Liver (tissue), 9 donors: ENCODE data around the gene HS3ST2. TPM values are rescaled to one million over a fixed set of nuclear protein-coding genes. Genes with fewer than 3 reads are reported as not detected.
"Not testable (repeated sequence)": the region's sequence is repeated elsewhere in the genome, so short reads cannot be mapped to it uniquely, and the experiment has no call there.

ENCODE experiments used
- DNase-seq: peaks from one replicate; pipeline ENCODE4 v3.0.0-alpha.2; 2017; ENCODE audit warnings: low spot score
- H3K27ac ChIP-seq, 2 donors: one replicate each; pipeline ENCODE4 v1.7.0; 2013; ENCODE audit warnings: inconsistent platforms in 2 of 2, low read length in 2 of 2, control low read depth in 1 of 2, low read depth in 1 of 2, mild to moderate bottlenecking in 1 of 2
- H3K27me3 ChIP-seq, 4 donors: one replicate each; pipeline versions ENCODE4 v1.6.1 to v1.7.0; 2013; ENCODE audit warnings: low read length in 3 of 4, inconsistent platforms in 1 of 4, mild to moderate bottlenecking in 1 of 4, moderate library complexity in 1 of 4; ENCODE audit not compliant: control insufficient read depth in 4 of 4, insufficient read depth in 4 of 4
- H3K36me3 ChIP-seq, 4 donors: one replicate each; pipeline versions ENCODE4 v1.6.1 to v1.7.0; 2013; ENCODE audit warnings: low read length in 3 of 4, mild to moderate bottlenecking in 3 of 4, low read depth in 1 of 4, moderate library complexity in 1 of 4; ENCODE audit not compliant: control insufficient read depth in 4 of 4, insufficient read depth in 3 of 4
- H3K4me1 ChIP-seq, 4 donors: one replicate each; pipeline versions ENCODE4 v1.6.1 to v1.7.0; 2013; ENCODE audit warnings: low read length in 3 of 4, mild to moderate bottlenecking in 3 of 4, moderate library complexity in 1 of 4; ENCODE audit not compliant: control insufficient read depth in 4 of 4, insufficient read depth in 4 of 4
- H3K4me3 ChIP-seq, 3 donors: one replicate each; pipeline versions ENCODE4 v1.6.1 to v1.7.0; 2013; ENCODE audit warnings: low read length in 3 of 3, control low read depth in 1 of 3, low read depth in 1 of 3, mild to moderate bottlenecking in 1 of 3
- H3K9ac ChIP-seq, 2 donors: one replicate each; pipeline ENCODE4 v1.7.0; 2013; ENCODE audit warnings: low read length in 2 of 2, mild to moderate bottlenecking in 2 of 2, moderate library complexity in 2 of 2, control low read depth in 1 of 2, low read depth in 1 of 2
- H3K9me3 ChIP-seq, 4 donors: one replicate each; pipeline versions ENCODE4 v1.6.1 to v1.7.0; 2013; ENCODE audit warnings: low read length in 3 of 4; ENCODE audit not compliant: control insufficient read depth in 4 of 4
- CTCF ChIP-seq: fragments of 150-350 bp; IDR thresholded peaks from 2 replicates; pipeline ENCODE4 v1.5.1; 2017; ENCODE audit warnings: improper control_type of control experiment, low read depth, low read length; ENCODE audit not compliant: missing input control
- EGR1 ChIP-seq, 2 donors: IDR thresholded peaks; 2 replicates each; pipeline ENCODE4 v1.6.1; 2016 to 2018; ENCODE audit warnings: antibody characterized with exemption in 2 of 2, low read depth in 2 of 2
- FOXA1 ChIP-seq: IDR thresholded peaks from 2 replicates; pipeline ENCODE4 v1.6.1; 2016; ENCODE audit warnings: antibody characterized with exemption
- FOXA2 ChIP-seq: IDR thresholded peaks from 2 replicates; pipeline ENCODE4 v1.6.1; 2016; ENCODE audit warnings: antibody characterized with exemption
- GABPA ChIP-seq, 2 donors: IDR thresholded peaks in 1 of 2; conservative IDR thresholded peaks in 1 of 2; 2 replicates each; pipeline ENCODE4 v1.6.1; 2016; ENCODE audit warnings: antibody characterized with exemption in 2 of 2, mild to moderate bottlenecking in 1 of 2, moderate library complexity in 1 of 2
- HNF4A ChIP-seq, 2 donors: conservative IDR thresholded peaks; 2 replicates each; pipeline ENCODE4 v1.6.1; 2016; ENCODE audit warnings: antibody characterized with exemption in 2 of 2, mild to moderate bottlenecking in 2 of 2
- HNF4G ChIP-seq: IDR thresholded peaks from 2 replicates; pipeline ENCODE4 v1.6.1; 2016; ENCODE audit warnings: antibody characterized with exemption
- JUND ChIP-seq, 2 donors: IDR thresholded peaks; 2 replicates each; pipeline ENCODE4 v1.6.1; 2016; ENCODE audit warnings: antibody characterized with exemption in 2 of 2
- MAX ChIP-seq: IDR thresholded peaks from 2 replicates; pipeline ENCODE4 v1.6.1; 2016; ENCODE audit warnings: antibody characterized with exemption
- RAD21 ChIP-seq, 2 donors: IDR thresholded peaks; 2 replicates each; pipeline ENCODE4 v1.6.1; 2016; ENCODE audit warnings: antibody characterized with exemption in 2 of 2, mild to moderate bottlenecking in 2 of 2
- RXRA ChIP-seq, 2 donors: IDR thresholded peaks; 2 replicates each; pipeline ENCODE4 v1.6.1; 2017 to 2018; ENCODE audit warnings: antibody characterized with exemption in 2 of 2, mild to moderate bottlenecking in 1 of 2
- SP1 ChIP-seq: IDR thresholded peaks from 2 replicates; pipeline ENCODE4 v1.6.1; 2018; ENCODE audit warnings: antibody characterized with exemption, mild to moderate bottlenecking
- ZBTB33 ChIP-seq: IDR thresholded peaks from 2 replicates; pipeline ENCODE4 v1.6.1; 2016; ENCODE audit warnings: antibody characterized with exemption
- WGBS: extraction: QIAGEN DNeasy Blood & Tissue Kit; methylation state at CpG from one replicate; pipeline ENCODE4 v1.1.7; 2013; 5-methylcytosine and 5-hydroxymethylcytosine counted together
- polyA plus RNA-seq, 2 donors: library from polyadenylated mRNA; stranded (reverse) in 1 of 2; unstranded in 1 of 2; fragments of 200-250 nt in 1 of 2; fragments of >200 nt in 1 of 2; fragmentation: Nextera tagmentation in 1 of 2; extraction: Ambion mirVana in 1 of 2; gene quantifications; one replicate each; pipeline versions ENCODE4 v1.2.1 to v1.2.3, GENCODE V29; 2013 to 2015
- total RNA-seq, 2 donors: library from RNA; depleted of rRNA; stranded (reverse); fragments of >200 nt; gene quantifications; one replicate each; pipeline ENCODE4 v1.2.3, GENCODE V29; 2014
- donor health status: healthy.
- donor health status: healthy.
- donor health status: healthy.
- donor health status: healthy.
- donor health status: healthy.

The HS3ST2 gene
- total and polyA plus RNA-seq, 4 donors, result 0.08 to 0.14 (median 0.09) TPM; not detected in 1

GRCh38 chr16:22937169-22937568 is 123.2 kb downstream of the HS3ST2 start (continued):
- TF ChIP-seq ZBTB33 (no peak), FOXA1 (no peak), HNF4G (no peak), JUND (IDR thresholded peaks at IDR 0.05) (no peak), RAD21 (IDR thresholded peaks at IDR 0.05) (no peak), HNF4A (conservative IDR thresholded peaks at IDR 0.05) (no peak), SP1 (no peak)

GRCh38 chr16:22938647-22939046 is 124.7 kb downstream of the HS3ST2 start:
- 69% methylated on average over 1 of the region's 1 CpG for WGBS
- Histone ChIP-seq H3K4me1 (peaks cover 0 to 2% (median 0%) of the 10 kb centered on the region in 4 donors), H3K4me3 (no peak overlapping the region), H3K27ac (no peak overlapping the region), H3K36me3 (no peaks in the 10 kb centered on the region), H3K9me3 (no peaks in the 10 kb centered on the region), H3K9ac (no peak overlapping the region), H3K27me3 (no peaks in the 10 kb centered on the region)
- TF ChIP-seq EGR1 (IDR thresholded peaks at IDR 0.05; ENCODE audit: low read depth in 2 of 2), result no peak
- TF ChIP-seq FOXA2, result no peak
- no peak for TF ChIP-seq JUND (IDR thresholded peaks at IDR 0.05)
- TF ChIP-seq CTCF, result no peak
- TF ChIP-seq RXRA (IDR thresholded peaks at IDR 0.05), result no peak
- TF ChIP-seq GABPA (IDR thresholded peaks at IDR 0.05 in 1 of 2, conservative IDR thresholded peaks at IDR 0.05 in 1 of 2), result no peak
- no peak for TF ChIP-seq HNF4A (conservative IDR thresholded peaks at IDR 0.05)
- no peak for TF ChIP-seq MAX
- TF ChIP-seq SP1, result no peak
- no peak for TF ChIP-seq FOXA1
- DNase-seq, result no peak

- not testable (repeated sequence) for H3K27me3 ChIP-seq, H3K9ac ChIP-seq, H3K9me3 ChIP-seq, H3K27ac ChIP-seq, H3K4me3 ChIP-seq, H3K4me1 ChIP-seq, DNase-seq, H3K36me3 ChIP-seq
- WGBS, result 72% methylated on average over 4 of the region's 4 CpGs
These were observed 125.9 kb downstream of the HS3ST2 start for GRCh38 chr16:22939744-22940363.
